Activated CD4-positive, alpha-beta T cell treated with anti-CD3 and anti-CD28 coated beads, Interleukin-2, amount 50 U/mL, for 24 hours (primary cell): ENCODE data around the gene REL.

Experiments
- DNase-seq, 2 donors: peaks; one replicate each; pipeline ENCODE4 v3.0.0-alpha.2; 2020; ENCODE audit warnings: low read depth in 1 of 2, low spot score in 1 of 2

Gene REL

GRCh38 chr2:60963190-60963589 is 81.8 kb downstream of the REL start:
- DNase-seq: no peak

DNA sequence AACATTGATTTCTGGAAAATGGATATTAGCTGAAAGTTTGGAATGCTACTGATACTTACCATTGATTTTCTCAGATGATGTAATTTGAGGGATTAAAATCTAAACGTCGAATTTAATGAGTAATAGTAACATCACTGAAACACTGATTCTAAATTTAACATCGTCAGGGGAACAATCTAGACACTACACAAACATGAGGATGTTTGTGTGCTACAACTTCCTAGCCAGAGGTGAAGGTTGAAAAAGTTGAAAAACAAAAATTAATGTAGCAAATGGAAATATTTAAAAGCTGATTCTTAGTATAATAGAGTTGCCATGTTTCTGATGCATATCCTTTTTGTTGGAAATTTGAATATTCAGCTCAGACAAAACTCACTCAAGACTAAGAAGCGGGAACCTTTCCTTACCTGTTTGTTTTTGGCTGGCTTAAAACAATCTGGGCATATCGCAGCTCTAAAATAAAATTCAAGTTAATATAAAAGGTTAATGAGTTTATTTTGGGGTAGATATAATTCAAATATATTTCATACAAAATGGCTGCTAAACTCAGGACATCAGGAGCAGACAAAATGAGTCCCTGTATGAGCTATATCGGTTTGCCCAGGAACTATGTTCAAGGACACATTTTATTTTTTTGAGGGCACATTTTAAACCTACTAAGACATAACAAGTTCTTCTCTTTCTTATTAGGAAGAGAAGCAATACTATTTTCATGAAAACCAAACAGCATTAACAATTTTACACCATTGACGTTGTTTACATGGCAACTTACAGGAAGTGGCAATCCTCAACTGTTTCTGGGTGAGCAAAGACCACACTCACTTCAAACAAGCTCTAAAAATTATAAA is 83.5 kb downstream of the REL start:
- DNase-seq: no peak

GRCh38 chr2:60965499-60965785 is 84.1 kb downstream of the REL start:
- no peak for DNase-seq

GRCh38 chr2:60966507-60967405 is 85.4 kb downstream of the REL start:
- DNase-seq: no peak

- DNase-seq: no peak
Observed at GRCh38 chr2:60972889-60973656, 91.7 kb downstream of the REL start.

GRCh38 chr2:60973705-60974104 is 92.3 kb downstream of the REL start:
- DNase-seq: no peak

DNA sequence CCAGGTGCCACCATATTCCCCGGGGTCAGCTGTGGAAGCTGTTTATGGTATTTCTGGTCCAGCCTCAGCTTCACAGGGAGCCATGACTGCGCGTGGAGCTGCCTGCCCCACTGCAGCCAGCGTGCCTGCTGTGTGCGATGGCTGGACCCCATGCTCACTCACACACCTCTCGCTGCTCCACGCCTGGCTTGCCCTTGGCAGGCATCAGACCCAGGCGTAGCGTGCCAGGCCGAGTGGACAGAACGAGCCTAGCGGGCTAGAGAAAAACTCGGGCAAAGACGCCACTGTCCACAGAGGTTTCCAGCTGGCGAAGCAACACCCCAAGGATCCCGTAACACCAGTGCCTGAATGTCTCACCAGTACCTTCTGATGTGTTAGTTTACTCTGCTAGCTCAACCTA is 93.3 kb downstream of the REL start:
- DNase-seq: no peak
